Uterus (tissue), 2 donors: ENCODE measurements around the gene FBXO3.

Source experiments
- POLR2A ChIP-seq, 2 donors: fragments of 450-650 bp; IDR thresholded peaks; one replicate each; pipeline ENCODE4 v1.6.1; 2016; ENCODE audit warnings: antibody characterized with exemption in 2 of 2, mild to moderate bottlenecking in 1 of 2, moderate library complexity in 1 of 2
- TF ChIP-seq, protein P1 (sequence below), 4 experiments: fragments of 200-600 bp in 2 of 4; fragments of 450-650 bp in 2 of 4; sonication (generic) in 2 of 4; IDR thresholded peaks; one replicate each; pipeline ENCODE4 v1.5.1; 2016 to 2019; ENCODE audit warnings: antibody characterized with exemption in 4 of 4, mild to moderate bottlenecking in 2 of 4, moderate library complexity in 1 of 4

DNA sequence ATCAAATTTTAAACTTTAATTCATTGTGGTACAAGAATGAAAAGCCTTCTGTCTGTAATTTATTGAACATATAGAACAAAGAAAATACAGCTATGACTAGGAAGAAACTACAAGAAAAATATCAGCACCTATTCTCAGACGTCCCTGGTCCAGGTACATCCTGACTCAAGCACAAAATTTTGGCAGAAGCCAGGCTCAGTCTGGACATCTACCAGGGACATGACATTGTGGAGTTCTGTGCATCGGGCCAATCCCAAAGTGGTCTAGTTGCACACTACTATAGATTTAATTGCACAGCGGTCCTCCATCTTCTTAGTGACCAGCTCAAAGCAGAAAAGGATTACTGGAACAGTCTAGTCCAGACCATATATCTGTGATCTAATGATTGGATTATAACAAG lies 22.4 kb downstream of the FBXO3 start:
- TF ChIP-seq, protein P1, sequence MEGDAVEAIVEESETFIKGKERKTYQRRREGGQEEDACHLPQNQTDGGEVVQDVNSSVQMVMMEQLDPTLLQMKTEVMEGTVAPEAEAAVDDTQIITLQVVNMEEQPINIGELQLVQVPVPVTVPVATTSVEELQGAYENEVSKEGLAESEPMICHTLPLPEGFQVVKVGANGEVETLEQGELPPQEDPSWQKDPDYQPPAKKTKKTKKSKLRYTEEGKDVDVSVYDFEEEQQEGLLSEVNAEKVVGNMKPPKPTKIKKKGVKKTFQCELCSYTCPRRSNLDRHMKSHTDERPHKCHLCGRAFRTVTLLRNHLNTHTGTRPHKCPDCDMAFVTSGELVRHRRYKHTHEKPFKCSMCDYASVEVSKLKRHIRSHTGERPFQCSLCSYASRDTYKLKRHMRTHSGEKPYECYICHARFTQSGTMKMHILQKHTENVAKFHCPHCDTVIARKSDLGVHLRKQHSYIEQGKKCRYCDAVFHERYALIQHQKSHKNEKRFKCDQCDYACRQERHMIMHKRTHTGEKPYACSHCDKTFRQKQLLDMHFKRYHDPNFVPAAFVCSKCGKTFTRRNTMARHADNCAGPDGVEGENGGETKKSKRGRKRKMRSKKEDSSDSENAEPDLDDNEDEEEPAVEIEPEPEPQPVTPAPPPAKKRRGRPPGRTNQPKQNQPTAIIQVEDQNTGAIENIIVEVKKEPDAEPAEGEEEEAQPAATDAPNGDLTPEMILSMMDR (IDR thresholded peaks at IDR 0.05): no peak
- TF ChIP-seq POLR2A (IDR thresholded peaks at IDR 0.05): no peak
